Karpas-422 (cell line): ENCODE measurements around the gene TMA16. TPM values are rescaled to one million over a fixed set of nuclear protein-coding genes. Genes with fewer than 3 reads are reported as not detected.
A peak's percentile ranks its signal among the peaks of the same experiment; 100 is the strongest.

Experiments used
- DNase-seq: peaks from one replicate; pipeline ENCODE4 v3.0.0-alpha.2; 2015
- H2AFZ ChIP-seq: fragments of 200-600 bp; sonication (generic); 2 replicates; pipeline ENCODE4 v1.6.1; 2014; ENCODE audit warnings: antibody characterized with exemption, low read length, mixed read lengths
- H3K27ac ChIP-seq: fragments of 200-600 bp; sonication (generic); 2 replicates; pipeline ENCODE4 v1.5.1; 2014; ENCODE audit warnings: mild to moderate bottlenecking, low read length, moderate library complexity
- H3K27me3 ChIP-seq: fragments of 200-600 bp; sonication (generic); 2 replicates; pipeline ENCODE4 v1.6.1; 2014; ENCODE audit warnings: low read length, mixed read lengths
- H3K36me3 ChIP-seq: fragments of 200-600 bp; sonication (generic); 2 replicates; pipeline ENCODE4 v1.6.1; 2014; ENCODE audit warnings: low read length, mixed read lengths; ENCODE audit not compliant: insufficient read depth
- H3K4me1 ChIP-seq: fragments of 200-600 bp; sonication (generic); 2 replicates; pipeline ENCODE4 v1.6.1; 2014; ENCODE audit warnings: mild to moderate bottlenecking, low read length, mixed read lengths
- H3K4me2 ChIP-seq: fragments of 200-600 bp; sonication (generic); 2 replicates; pipeline ENCODE4 v1.6.1; 2014; ENCODE audit warnings: low read length, low read depth, mild to moderate bottlenecking; ENCODE audit not compliant: poor library complexity, severe bottlenecking
- H3K4me3 ChIP-seq: fragments of 200-600 bp; sonication (generic); 2 replicates; pipeline ENCODE4 v1.5.1; 2014; ENCODE audit warnings: mild to moderate bottlenecking, antibody characterized with exemption, low read length, mixed read lengths
- H3K79me2 ChIP-seq: fragments of 200-600 bp; sonication (generic); 2 replicates; pipeline ENCODE4 v1.6.1; 2014; ENCODE audit warnings: mild to moderate bottlenecking, low read length, mixed read lengths
- H3K9ac ChIP-seq: fragments of 200-600 bp; sonication (generic); 2 replicates; pipeline ENCODE4 v1.6.0; 2014; ENCODE audit warnings: low read length
- H3K9me2 ChIP-seq: fragments of 200-600 bp; sonication (generic), shearing (Covaris generic); replicated peaks from 2 replicates; pipeline ENCODE4 v1.6.0; 2014; ENCODE audit warnings: mild to moderate bottlenecking, low read length, moderate library complexity; ENCODE audit not compliant: insufficient read depth
- H3K9me3 ChIP-seq: fragments of 300-700, 200-600 bp; sonication (generic); 2 replicates; pipeline ENCODE4 v1.6.1; 2014; ENCODE audit warnings: low read length, mixed read lengths
- H4K20me1 ChIP-seq: fragments of 200-600 bp; sonication (generic); 2 replicates; pipeline ENCODE4 v1.6.1; 2014; ENCODE audit warnings: mild to moderate bottlenecking, antibody characterized with exemption, low read length, low read depth; ENCODE audit not compliant: insufficient read depth
- total RNA-seq: library from RNA; depleted of rRNA; stranded (reverse); fragments of >200 nt; shearing (Covaris generic); gene quantifications from 2 replicates; pipeline ENCODE4 v1.2.3, GENCODE V29; 2014; ENCODE audit warnings: low replicate concordance

The TMA16 gene
- total RNA-seq, 1 experiment from 2014 or later: 86.0 TPM

- Histone ChIP-seq H3K4me3 (no peak within 1 kb of the TSS), H3K9me2 (no peaks in the 10 kb centered on the region), H4K20me1 (no peaks in the 10 kb centered on the region), H3K9me3 (no peaks in the 10 kb centered on the region), H3K36me3 (no peaks in the 10 kb centered on the region), H3K27me3 (no peaks in the 10 kb centered on the region), H3K9ac (no peak within 1 kb of the TSS), H2AFZ (no peak within 1 kb of the TSS), H3K4me2 (no peak within 1 kb of the TSS), H3K79me2 (no peaks in the 10 kb centered on the region), H3K27ac (no peak within 1 kb of the TSS), H3K4me1 (no peaks in the 10 kb centered on the region)
- no peak for DNase-seq
Measured at GRCh38 chr4:163473576-163473975, 20.9 kb upstream of the TMA16 start, which contains the start of gene TKTL2. TKTL2 (minus strand) TSS chr4:163473754; CDS start chr4:163473734, 20 bp downstream.

GRCh38 chr4:163474027-163474426 is 20.5 kb upstream of the TMA16 start:
- no peaks in the 10 kb centered on the region for H3K27me3 ChIP-seq
- no peak for DNase-seq
- H2AFZ ChIP-seq: no peak overlapping the region
- no peaks in the 10 kb centered on the region for H3K36me3 ChIP-seq
- H3K4me3 ChIP-seq: no peak overlapping the region
- H3K27ac ChIP-seq: no peak overlapping the region
- no peak overlapping the region for H3K9ac ChIP-seq
- H3K79me2 ChIP-seq: no peaks in the 10 kb centered on the region
- no peaks in the 10 kb centered on the region for H4K20me1 ChIP-seq
- no peaks in the 10 kb centered on the region for H3K9me2 ChIP-seq
- H3K9me3 ChIP-seq: no peaks in the 10 kb centered on the region
- no peak overlapping the region for H3K4me2 ChIP-seq
- H3K4me1 ChIP-seq: no peaks in the 10 kb centered on the region

- Histone ChIP-seq H3K9me2 (no peaks in the 10 kb centered on the region), H2AFZ (no peak overlapping the region), H3K9me3 (no peaks in the 10 kb centered on the region), H3K4me3 (no peak overlapping the region), H3K79me2 (no peaks in the 10 kb centered on the region), H3K4me1 (no peaks in the 10 kb centered on the region), H4K20me1 (no peaks in the 10 kb centered on the region), H3K27me3 (no peaks in the 10 kb centered on the region), H3K36me3 (no peaks in the 10 kb centered on the region), H3K27ac (no peak overlapping the region), H3K4me2 (no peak overlapping the region), H3K9ac (no peak overlapping the region)
- no peak for DNase-seq
Measured at GRCh38 chr4:163476761-163477438, 17.6 kb upstream of the TMA16 start.

- Histone ChIP-seq H3K27ac (no peak overlapping the region), H4K20me1 (no peaks in the 10 kb centered on the region), H3K36me3 (no peaks in the 10 kb centered on the region), H3K4me3 (no peak overlapping the region), H3K4me1 (peaks cover 9% of the 10 kb centered on the region), H3K27me3 (no peaks in the 10 kb centered on the region), H3K79me2 (no peaks in the 10 kb centered on the region), H3K9ac (no peak overlapping the region), H3K9me3 (no peaks in the 10 kb centered on the region), H3K4me2 (no peak overlapping the region), H2AFZ (no peak overlapping the region), H3K9me2 (no peaks in the 10 kb centered on the region)
- no peak for DNase-seq
Measured at GRCh38 chr4:163482190-163482589, 12.3 kb upstream of the TMA16 start.

- Histone ChIP-seq H3K79me2 (no peaks in the 10 kb centered on the region), H4K20me1 (no peaks in the 10 kb centered on the region), H3K4me2 (no peak overlapping the region), H3K9me2 (no peaks in the 10 kb centered on the region), H3K9ac (no peak overlapping the region), H3K27ac (no peak overlapping the region), H2AFZ (no peak overlapping the region), H3K27me3 (no peaks in the 10 kb centered on the region), H3K4me1 (peaks cover 13% of the 10 kb centered on the region), H3K4me3 (no peak overlapping the region), H3K36me3 (no peaks in the 10 kb centered on the region), H3K9me3 (no peaks in the 10 kb centered on the region)
- DNase-seq: peak; percentile 93
Measured at GRCh38 chr4:163484906-163485305, 9.6 kb upstream of the TMA16 start.

GRCh38 chr4:163485589-163485988 is 8.9 kb upstream of the TMA16 start:
- Histone ChIP-seq H3K27me3 (no peaks in the 10 kb centered on the region), H3K9ac (no peak overlapping the region), H3K9me3 (no peaks in the 10 kb centered on the region), H3K4me2 (no peak overlapping the region), H3K27ac (no peak overlapping the region), H3K36me3 (no peaks in the 10 kb centered on the region), H2AFZ (no peak overlapping the region), H3K79me2 (no peaks in the 10 kb centered on the region), H3K4me3 (no peak overlapping the region), H3K4me1 (peaks cover 13% of the 10 kb centered on the region), H4K20me1 (no peaks in the 10 kb centered on the region), H3K9me2 (no peaks in the 10 kb centered on the region)
- no peak for DNase-seq

GRCh38 chr4:163486321-163486720 is 8.2 kb upstream of the TMA16 start:
- H3K9ac ChIP-seq: no peak overlapping the region

GRCh38 chr4:163489929-163490328 is 4.6 kb upstream of the TMA16 start:
- Histone ChIP-seq H3K4me3 (no peak overlapping the region), H3K27me3 (no peaks in the 10 kb centered on the region), H3K9me3 (no peaks in the 10 kb centered on the region), H3K4me1 (peaks cover 13% of the 10 kb centered on the region), H3K79me2 (peaks cover 5% of the 10 kb centered on the region), H3K36me3 (no peaks in the 10 kb centered on the region), H4K20me1 (no peaks in the 10 kb centered on the region), H3K4me2 (no peak overlapping the region), H3K9me2 (no peaks in the 10 kb centered on the region), H2AFZ (no peak overlapping the region), H3K27ac (no peak overlapping the region), H3K9ac (no peak overlapping the region)
- no peak for DNase-seq

More at GRCh38 chr4:163486321-163486720, 8.2 kb upstream of the TMA16 start:
- peaks cover 13% of the 10 kb centered on the region for H3K4me1 ChIP-seq
- no peaks in the 10 kb centered on the region for H3K9me2 ChIP-seq
- no peaks in the 10 kb centered on the region for H4K20me1 ChIP-seq
- H3K79me2 ChIP-seq: no peaks in the 10 kb centered on the region
- H3K4me2 ChIP-seq: no peak overlapping the region
- no peak for DNase-seq
- no peak overlapping the region for H3K27ac ChIP-seq
- no peaks in the 10 kb centered on the region for H3K27me3 ChIP-seq
- no peak overlapping the region for H2AFZ ChIP-seq
- H3K9me3 ChIP-seq: no peaks in the 10 kb centered on the region
- no peaks in the 10 kb centered on the region for H3K36me3 ChIP-seq
- no peak overlapping the region for H3K4me3 ChIP-seq
